Left kidney (tissue), 2 donors: Measurements from ENCODE around the gene TNFRSF19. TPM values are rescaled to one million over a fixed set of nuclear protein-coding genes. Genes with fewer than 3 reads are reported as not detected.

ENCODE experiments used
- DNase-seq: peaks from one replicate; pipeline ENCODE4 v3.0.0-alpha.2; 2013
- polyA plus RNA-seq: library from polyadenylated mRNA; unstranded; fragments of 120-200 nt; gene quantifications from one replicate; pipeline ENCODE4 v1.2.1, GENCODE V29; 2013; ENCODE audit not compliant: insufficient read length

Gene TNFRSF19
- polyA plus RNA-seq, 1 donor: 60.8 TPM

DNA sequence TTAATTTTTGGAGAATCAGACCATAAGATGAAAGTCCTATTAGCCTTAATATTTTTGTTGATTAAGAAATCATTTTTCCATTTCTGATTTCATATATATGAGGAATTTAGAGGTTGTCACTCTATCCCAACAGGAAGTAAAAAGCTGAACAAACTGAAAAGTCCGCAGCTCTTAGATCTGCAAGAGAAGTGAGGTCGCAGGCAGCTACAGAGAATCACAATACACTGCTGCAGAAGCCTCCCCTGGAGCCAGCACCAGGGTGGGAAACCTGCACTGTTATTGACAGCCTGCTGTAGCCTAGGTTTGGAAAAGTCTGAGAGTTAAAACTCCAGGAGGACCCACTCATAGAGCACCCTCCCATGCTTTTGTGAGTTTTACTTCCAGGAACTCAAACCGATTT, 29.9 kb downstream of the TNFRSF19 start:
- no peak for DNase-seq

DNA sequence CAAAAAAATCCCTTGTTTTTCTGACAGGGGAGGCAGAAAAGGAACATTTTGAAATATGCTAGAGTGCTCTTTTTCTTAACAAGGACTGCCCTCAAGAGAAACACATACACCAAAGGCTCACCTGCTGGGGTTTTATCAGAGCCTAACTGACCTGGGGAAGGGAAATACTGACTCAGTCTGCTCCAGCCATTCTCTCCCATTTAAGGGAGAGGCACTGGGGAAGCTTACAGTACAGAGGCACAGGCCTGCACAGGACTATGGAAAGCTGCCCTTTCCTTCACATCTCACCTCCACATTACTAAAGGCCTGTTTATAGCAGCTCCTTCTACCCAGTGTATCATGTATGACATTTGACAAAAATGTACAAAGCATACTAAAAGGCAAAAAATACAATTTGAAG, 30.3 kb downstream of the TNFRSF19 start:
- no peak for DNase-seq

DNA sequence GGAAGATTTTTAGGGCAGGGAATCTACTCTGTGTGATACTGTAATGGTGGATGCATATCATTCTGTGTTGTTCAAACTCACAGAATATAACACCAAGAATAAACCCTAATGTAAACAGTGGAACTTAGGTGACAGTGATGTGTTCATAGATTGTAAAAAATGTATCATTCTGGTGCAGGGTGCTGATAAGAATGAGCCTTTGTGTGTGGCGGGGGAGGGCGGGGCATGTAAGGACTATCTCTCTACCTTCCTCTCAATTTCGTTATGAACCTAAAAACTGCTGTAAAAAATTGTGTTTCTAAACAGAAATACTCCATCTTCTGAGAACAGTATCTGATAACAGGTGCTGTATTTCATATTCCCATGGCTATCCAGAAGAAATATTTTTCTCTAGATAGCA, 35.6 kb downstream of the TNFRSF19 start:
- DNase-seq: no peak

GRCh38 chr13:23608138-23608537, 37.9 kb downstream of the TNFRSF19 start:
- DNase-seq: no peak

GRCh38 chr13:23608701-23609413, 38.6 kb downstream of the TNFRSF19 start:
- DNase-seq: no peak

- DNase-seq: peak; percentile 82
Measured at GRCh38 chr13:23609414-23609760, 39.2 kb downstream of the TNFRSF19 start.

- DNase-seq: no peak
Measured at GRCh38 chr13:23609874-23610576, 39.8 kb downstream of the TNFRSF19 start.

GRCh38 chr13:23610966-23611491, 40.8 kb downstream of the TNFRSF19 start:
- DNase-seq: no peak

DNA sequence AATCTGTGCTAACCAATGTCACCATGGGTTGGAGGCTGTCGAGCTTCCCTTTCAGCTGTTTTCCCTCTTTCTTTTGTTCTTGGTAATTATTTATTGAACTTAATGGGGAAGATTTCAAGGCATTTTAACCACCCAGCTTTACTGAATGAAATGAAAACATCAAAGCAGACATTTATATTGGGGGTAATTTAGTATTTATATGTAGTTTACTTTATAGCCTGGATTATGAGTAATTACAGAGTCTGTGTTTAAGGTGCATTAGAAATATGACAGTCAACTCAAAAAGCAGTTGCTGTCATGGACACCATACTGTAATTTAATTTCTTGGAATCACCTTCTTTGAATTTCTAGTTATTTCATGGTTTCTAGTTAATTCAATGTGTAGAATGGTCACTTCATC, 42.0 kb downstream of the TNFRSF19 start:
- DNase-seq: no peak

- no peak for DNase-seq
Measured at GRCh38 chr13:23612731-23613130, 42.5 kb downstream of the TNFRSF19 start.

GRCh38 chr13:23613596-23613995, 43.4 kb downstream of the TNFRSF19 start:
- DNase-seq: no peak

GRCh38 chr13:23615395-23616081, 45.3 kb downstream of the TNFRSF19 start:
- no peak for DNase-seq

DNA sequence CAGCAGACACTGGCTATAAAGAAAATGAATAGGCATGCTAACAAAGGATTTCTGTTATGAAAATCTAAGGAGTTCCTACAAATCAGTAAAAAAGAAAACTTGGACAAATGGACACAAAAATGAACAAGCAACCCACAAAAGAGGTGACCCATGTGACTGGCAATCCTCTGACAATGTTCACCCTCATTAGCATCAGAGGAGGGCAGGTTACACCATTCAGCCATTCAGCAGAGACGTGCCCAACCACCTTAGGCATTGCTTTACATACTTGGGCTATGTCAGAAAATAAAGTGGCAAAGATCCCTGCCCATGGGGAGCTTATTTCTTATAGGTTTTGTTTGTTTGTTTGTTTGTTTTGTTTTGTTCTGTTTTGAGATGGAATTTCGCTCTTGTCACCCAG, 46.0 kb downstream of the TNFRSF19 start:
- no peak for DNase-seq

DNA sequence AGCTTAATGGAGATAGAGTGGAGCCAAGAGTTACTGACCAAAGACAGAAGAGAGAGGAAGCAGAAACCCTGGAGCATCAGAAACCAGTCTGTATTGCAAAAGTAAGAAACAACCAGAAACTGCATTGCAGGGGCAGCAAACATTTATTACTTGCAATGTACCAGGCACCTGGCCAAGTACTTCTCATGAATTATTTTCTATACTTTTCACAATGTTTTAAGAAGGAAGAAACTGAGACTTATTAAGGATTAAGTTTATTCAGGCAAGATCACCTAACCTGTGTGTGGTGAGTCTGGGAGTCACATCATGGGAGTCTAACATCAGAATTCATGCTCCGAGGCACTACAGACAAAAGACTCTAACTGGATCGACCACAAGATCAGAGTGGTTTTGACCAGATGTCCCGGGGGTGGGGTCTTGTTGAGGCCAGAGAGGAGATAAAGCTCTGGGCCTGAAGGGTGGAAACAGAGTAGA, 47.4 kb downstream of the TNFRSF19 start:
- no peak for DNase-seq

GRCh38 chr13:23618341-23618740, 48.1 kb downstream of the TNFRSF19 start:
- DNase-seq: no peak

- DNase-seq: no peak
Measured at GRCh38 chr13:23619068-23619855, 49.0 kb downstream of the TNFRSF19 start.

DNA sequence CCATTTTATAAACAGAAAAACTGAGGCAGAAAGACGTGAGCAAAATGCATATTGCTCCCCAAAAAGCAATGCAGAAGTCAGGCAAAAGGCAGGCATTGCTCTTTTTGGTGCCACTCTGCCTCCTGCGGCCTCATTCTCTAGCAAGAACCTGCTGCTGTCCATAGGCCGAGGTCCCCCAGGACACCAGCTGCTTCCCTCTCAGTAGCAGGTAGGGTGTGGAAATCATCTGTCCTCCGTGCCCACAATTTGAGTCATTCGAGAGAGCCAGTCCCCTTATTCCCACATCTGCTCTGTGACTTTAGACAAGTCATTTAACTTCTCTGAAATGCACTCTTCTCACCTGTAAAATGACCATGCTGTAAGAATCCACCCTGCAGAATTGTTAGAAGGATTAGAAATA, 50.0 kb downstream of the TNFRSF19 start:
- DNase-seq: no peak

- DNase-seq: no peak
Measured at GRCh38 chr13:23620613-23621315, 50.6 kb downstream of the TNFRSF19 start.

DNA sequence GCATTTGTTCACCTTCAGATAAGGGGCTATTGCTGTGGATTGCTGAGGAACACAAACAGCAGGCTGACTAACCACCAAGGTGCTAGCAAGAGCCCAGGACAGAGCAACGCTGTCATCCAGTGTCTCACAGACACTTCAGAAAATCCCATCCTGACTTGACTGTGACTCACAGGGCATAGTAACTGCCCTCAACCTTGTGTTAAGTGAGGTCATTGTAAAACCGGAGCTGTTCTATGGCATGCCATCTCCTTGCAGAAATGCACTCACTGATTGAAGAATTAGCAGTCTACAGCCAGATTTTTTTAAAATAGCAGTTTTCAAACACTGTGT, 51.1 kb downstream of the TNFRSF19 start:
- no peak for DNase-seq

DNA sequence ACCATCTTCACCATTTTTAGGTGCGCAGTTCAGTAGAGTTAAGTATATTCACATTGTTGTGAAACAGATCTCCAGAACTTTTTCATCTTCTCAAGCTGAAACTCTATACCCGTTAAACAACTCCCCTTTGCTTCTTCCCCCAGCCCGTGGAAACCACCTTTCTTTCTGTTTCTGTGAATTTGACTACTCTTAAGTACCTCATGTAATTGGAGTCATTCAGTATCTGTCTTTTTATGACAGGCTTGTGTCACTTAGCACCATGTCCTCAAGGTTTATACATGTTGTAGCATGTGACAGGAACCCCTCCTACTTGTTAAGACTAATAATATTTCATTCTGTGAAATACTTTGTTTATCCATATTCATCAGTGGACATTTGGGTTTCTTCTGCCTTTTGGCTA, 52.8 kb downstream of the TNFRSF19 start:
- DNase-seq: no peak

DNA sequence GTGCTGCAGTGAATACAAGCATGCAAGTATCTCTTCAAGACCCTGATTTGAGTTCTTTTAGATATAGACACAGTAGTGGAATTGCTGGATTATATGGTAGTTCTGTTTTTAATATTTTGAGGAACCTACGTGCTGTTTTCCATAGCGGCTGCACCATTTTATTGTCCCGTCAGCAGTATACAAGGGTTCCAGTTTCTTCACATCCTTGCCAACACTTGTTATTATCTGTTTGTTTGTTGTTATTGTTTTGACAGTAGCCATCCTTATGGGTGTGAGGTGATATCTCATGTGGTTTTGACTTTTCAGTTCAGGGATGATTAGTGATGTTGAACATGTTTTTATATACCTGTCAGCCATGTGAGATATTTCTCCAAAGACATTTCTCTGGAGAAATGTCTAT, 53.2 kb downstream of the TNFRSF19 start:
- DNase-seq: no peak

- no peak for DNase-seq
Measured at GRCh38 chr13:23626700-23627099, 56.5 kb downstream of the TNFRSF19 start.
